PFSK-1 (cell line): ENCODE results near the gene TEKT5.

ENCODE experiments used
- FOXP2 ChIP-seq: optimal IDR thresholded peaks from 2 replicates; pipeline ENCODE3; 2011; ENCODE audit warnings: borderline replicate concordance, control low read depth, inconsistent platforms; ENCODE audit not compliant: insufficient read depth; ENCODE audit errors: extremely low read length, extremely low read depth
- POLR2AphosphoS5 ChIP-seq: IDR thresholded peaks from 2 replicates; pipeline ENCODE4 v1.6.1; 2012; ENCODE audit warnings: low read depth, mild to moderate bottlenecking, control low read depth, low read length, moderate library complexity
- REST ChIP-seq, 2 experiments: IDR thresholded peaks; 2 replicates each; pipeline versions ENCODE4 v1.6.1 to v1.8.0; 2011 to 2012; ENCODE audit warnings: low read depth in 2 of 2, low read length in 2 of 2, control low read depth in 1 of 2, inconsistent platforms in 1 of 2, mild to moderate bottlenecking in 1 of 2, moderate library complexity in 1 of 2; ENCODE audit not compliant: insufficient read depth in 1 of 2
- SIN3A ChIP-seq: IDR thresholded peaks from 2 replicates; pipeline ENCODE4 v1.6.1; 2012; ENCODE audit warnings: mild to moderate bottlenecking, low read length, moderate library complexity, borderline replicate concordance; ENCODE audit not compliant: insufficient read depth
- TAF1 ChIP-seq: IDR thresholded peaks from 2 replicates; pipeline ENCODE4 v1.6.1; 2012; ENCODE audit warnings: low read length, control low read depth, borderline replicate concordance; ENCODE audit not compliant: insufficient read depth

The TEKT5 gene

GRCh38 chr16:10612649-10613179 is 82.0 kb downstream of the TEKT5 start:
- TF ChIP-seq TAF1 (no peak), POLR2AphosphoS5 (no peak), FOXP2 (no peak), REST (IDR thresholded peaks at IDR 0.05; ENCODE audit: insufficient read depth in 1 of 2, low read depth in 2 of 2, low read length in 2 of 2) (no peak), SIN3A (no peak)

GRCh38 chr16:10611825-10612342 is 82.8 kb downstream of the TEKT5 start:
- no peak for TF ChIP-seq TAF1
- no peak for TF ChIP-seq POLR2AphosphoS5
- TF ChIP-seq REST (IDR thresholded peaks at IDR 0.05; ENCODE audit: insufficient read depth in 1 of 2, low read depth in 2 of 2, low read length in 2 of 2): no peak
- TF ChIP-seq FOXP2: no peak
- no peak for TF ChIP-seq SIN3A

- TF ChIP-seq SIN3A (no peak), TAF1 (no peak), POLR2AphosphoS5 (no peak), FOXP2 (no peak), REST (IDR thresholded peaks at IDR 0.05; ENCODE audit: insufficient read depth in 1 of 2, low read depth in 2 of 2, low read length in 2 of 2) (no peak)
Measured at GRCh38 chr16:10610499-10611184, 84.1 kb downstream of the TEKT5 start.

GRCh38 chr16:10609402-10609774 is 85.3 kb downstream of the TEKT5 start:
- TF ChIP-seq TAF1 (no peak), REST (IDR thresholded peaks at IDR 0.05; ENCODE audit: insufficient read depth in 1 of 2, low read depth in 2 of 2, low read length in 2 of 2) (no peak), POLR2AphosphoS5 (no peak), FOXP2 (no peak), SIN3A (no peak)
